Fibroblast of pulmonary artery (primary cell): ENCODE measurements around the gene SMIM35.

Experiments used
- DNase-seq: peaks from one replicate; pipeline ENCODE4 v3.0.0-alpha.2; 2010; ENCODE audit warnings: low read depth
- H3K4me3 ChIP-seq: replicated peaks from 2 replicates; pipeline ENCODE4 v1.5.1; 2011; ENCODE audit warnings: low read depth, mild to moderate bottlenecking, control low read depth, low read length, moderate library complexity
- CTCF ChIP-seq: IDR thresholded peaks from 2 replicates; pipeline ENCODE4 v1.5.1; 2011; ENCODE audit warnings: mild to moderate bottlenecking, control low read depth, low read length, inconsistent platforms; ENCODE audit errors: missing control alignments

Gene SMIM35

GRCh38 chr11:118028626-118029025, 58.1 kb downstream of the SMIM35 start:
- no peak for DNase-seq
- H3K4me3 ChIP-seq: no peak overlapping the region
- TF ChIP-seq CTCF: no peak

- no peak for TF ChIP-seq CTCF
- no peak overlapping the region for H3K4me3 ChIP-seq
These were observed 59.1 kb downstream of the SMIM35 start for GRCh38 chr11:118027694-118028093.

DNA sequence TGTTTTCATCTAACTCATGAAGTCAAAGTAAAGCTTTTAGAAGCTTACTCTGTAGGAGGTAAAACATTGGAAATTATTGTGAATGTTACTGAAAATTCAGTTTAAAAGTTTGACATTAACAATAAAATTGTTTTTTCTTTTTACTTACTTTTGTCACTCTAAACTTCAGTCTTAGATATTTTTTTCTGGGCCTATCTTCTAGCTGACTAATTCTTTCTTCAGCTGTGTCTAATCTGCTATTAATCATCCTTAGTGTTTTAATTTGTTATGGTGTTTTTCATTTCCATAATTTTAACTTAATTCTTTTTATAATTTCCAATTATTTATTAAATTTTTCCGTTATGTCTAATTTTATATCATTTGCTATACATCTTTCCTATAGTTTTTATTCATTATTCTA, 65.6 kb downstream of the SMIM35 start:
- DNase-seq: no peak
- no peak overlapping the region for H3K4me3 ChIP-seq
- TF ChIP-seq CTCF: no peak

More at GRCh38 chr11:118027694-118028093, 59.1 kb downstream of the SMIM35 start:
- DNase-seq: no peak

DNA sequence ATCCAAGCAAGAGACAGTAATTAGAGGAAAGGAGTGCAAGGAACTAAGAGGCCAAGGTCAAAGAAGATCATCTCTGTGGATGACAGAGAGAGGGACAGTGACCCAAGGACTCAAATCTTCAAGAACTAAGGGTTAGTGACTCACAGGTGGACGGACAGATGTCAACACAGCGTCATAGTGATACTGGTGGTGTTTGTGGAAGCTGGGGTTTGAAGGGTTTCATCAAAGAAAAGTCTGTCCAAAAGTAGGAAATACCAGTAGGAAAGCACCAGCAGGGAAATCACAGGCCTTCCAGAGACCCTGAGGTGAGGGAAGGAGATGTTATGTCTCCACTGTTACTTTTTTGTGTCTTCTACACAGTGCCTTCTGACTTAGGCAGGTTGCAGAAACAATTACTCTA, 68.4 kb downstream of the SMIM35 start:
- no peak for TF ChIP-seq CTCF
- no peak for DNase-seq
- no peak overlapping the region for H3K4me3 ChIP-seq

DNA sequence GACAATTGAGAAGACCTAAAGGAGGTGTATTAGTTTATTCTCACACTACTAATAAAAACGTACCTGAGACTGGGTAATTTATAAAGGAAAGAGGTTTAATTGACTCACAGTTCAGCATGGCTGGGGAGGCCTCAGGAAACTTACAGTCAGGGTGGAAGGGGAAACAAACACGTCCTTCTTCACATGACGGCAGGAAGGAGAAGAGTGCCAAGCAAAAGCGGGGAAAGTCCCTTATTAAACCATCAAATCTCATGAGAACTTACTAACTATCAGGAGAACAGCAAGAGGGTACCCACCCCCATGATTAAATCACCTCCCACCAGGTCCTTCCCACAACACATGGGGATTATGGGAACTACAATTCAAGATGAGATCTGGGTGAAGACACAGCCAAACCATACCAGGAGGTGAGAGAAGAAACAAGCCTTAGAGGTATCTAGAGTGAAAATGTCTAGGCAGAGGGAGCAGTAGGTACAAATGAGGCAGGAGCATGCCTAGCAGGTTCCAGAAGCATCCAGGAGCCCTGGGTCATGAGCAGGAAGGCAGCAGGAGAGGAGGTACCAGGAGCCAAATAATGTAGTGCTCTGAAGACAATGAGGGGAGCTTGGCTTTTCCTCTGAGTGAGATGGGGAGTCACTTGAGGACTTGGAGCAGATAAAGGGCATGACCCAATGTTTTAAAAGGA, 69.0 kb downstream of the SMIM35 start:
- no peak for DNase-seq
- H3K4me3 ChIP-seq: no peak overlapping the region
- no peak for TF ChIP-seq CTCF

DNA sequence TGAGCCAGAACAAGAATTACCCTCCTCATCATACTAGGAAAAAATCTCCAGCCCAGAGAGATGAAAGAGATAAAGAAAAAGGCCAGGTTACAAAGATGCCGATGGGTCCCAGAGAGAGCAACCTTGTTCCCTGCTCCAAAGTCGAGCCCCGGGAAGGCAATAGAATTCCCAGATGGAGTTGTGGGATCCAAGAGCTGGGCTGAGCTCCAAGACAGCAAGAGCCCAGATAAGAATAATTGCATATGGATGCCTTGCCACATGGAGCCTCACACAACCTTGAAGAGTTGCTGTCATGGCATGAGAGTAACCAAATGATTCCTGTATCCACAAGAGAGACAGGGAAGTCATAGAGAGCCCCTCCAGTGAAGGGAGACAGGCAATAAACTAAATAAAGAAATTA, 69.7 kb downstream of the SMIM35 start:
- no peak for DNase-seq
- no peak for TF ChIP-seq CTCF
- H3K4me3 ChIP-seq: no peak overlapping the region

GRCh38 chr11:118016104-118016503, 70.7 kb downstream of the SMIM35 start:
- DNase-seq: no peak
- TF ChIP-seq CTCF: no peak
- H3K4me3 ChIP-seq: no peak overlapping the region
